WTC11 (cell line): Measurements from ENCODE around the gene SCGB1D4.

Source experiments
- ATF1 ChIP-seq: sonication (generic); formaldehyde crosslinking; IDR thresholded peaks from 2 replicates; pipeline ENCODE4 v1.8.1; 2023; ENCODE audit warnings: mild to moderate bottlenecking, moderate library complexity, missing genetic modification reagents
- CREM ChIP-seq: sonication (generic); formaldehyde crosslinking; IDR thresholded peaks from 2 replicates; pipeline ENCODE4 v1.8.1; 2022; ENCODE audit warnings: mild to moderate bottlenecking, missing genetic modification reagents, moderate library complexity
- ZNF138 ChIP-seq: sonication (generic); formaldehyde crosslinking; conservative IDR thresholded peaks from 2 replicates; pipeline ENCODE4 v1.8.1; 2022; ENCODE audit warnings: mild to moderate bottlenecking, moderate library complexity, missing genetic modification reagents
- TF ChIP-seq, protein P1 (sequence below): fragments of 200-600 bp; IDR thresholded peaks from 2 replicates; pipeline ENCODE4 v1.8.0; 2022; ENCODE audit warnings: antibody characterized with exemption
- TF ChIP-seq, protein P2 (sequence below): sonication (generic); formaldehyde crosslinking; IDR thresholded peaks from 2 replicates; pipeline ENCODE4 v1.8.1; 2022; ENCODE audit warnings: missing genetic modification reagents, borderline replicate concordance

DNA sequence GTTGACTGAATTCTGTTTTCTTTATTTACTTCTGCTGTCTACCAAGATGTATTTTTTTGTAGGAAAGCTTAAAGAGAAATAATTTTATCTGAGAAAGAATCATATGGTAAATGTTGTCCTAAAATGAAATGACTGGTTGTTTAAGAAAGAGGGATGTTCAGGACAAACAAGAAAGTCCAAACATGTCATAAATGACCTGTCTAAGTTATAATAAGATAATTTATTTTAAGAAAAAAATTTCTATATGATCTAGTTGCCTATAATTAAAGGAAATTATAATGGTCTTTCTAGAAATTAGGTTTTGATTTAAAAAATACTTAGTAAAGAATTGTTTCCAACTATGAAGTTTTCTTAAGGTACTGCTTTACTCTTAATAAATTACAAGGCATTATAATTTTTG lies 18.4 kb downstream of the SCGB1D4 start:
- TF ChIP-seq CREM (no peak), ZNF138 (CRISPR knock-in tag) (no peak), ATF1 (CRISPR knock-in tag) (no peak)
- TF ChIP-seq, protein P1, sequence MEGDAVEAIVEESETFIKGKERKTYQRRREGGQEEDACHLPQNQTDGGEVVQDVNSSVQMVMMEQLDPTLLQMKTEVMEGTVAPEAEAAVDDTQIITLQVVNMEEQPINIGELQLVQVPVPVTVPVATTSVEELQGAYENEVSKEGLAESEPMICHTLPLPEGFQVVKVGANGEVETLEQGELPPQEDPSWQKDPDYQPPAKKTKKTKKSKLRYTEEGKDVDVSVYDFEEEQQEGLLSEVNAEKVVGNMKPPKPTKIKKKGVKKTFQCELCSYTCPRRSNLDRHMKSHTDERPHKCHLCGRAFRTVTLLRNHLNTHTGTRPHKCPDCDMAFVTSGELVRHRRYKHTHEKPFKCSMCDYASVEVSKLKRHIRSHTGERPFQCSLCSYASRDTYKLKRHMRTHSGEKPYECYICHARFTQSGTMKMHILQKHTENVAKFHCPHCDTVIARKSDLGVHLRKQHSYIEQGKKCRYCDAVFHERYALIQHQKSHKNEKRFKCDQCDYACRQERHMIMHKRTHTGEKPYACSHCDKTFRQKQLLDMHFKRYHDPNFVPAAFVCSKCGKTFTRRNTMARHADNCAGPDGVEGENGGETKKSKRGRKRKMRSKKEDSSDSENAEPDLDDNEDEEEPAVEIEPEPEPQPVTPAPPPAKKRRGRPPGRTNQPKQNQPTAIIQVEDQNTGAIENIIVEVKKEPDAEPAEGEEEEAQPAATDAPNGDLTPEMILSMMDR: no peak
- TF ChIP-seq, protein P2, sequence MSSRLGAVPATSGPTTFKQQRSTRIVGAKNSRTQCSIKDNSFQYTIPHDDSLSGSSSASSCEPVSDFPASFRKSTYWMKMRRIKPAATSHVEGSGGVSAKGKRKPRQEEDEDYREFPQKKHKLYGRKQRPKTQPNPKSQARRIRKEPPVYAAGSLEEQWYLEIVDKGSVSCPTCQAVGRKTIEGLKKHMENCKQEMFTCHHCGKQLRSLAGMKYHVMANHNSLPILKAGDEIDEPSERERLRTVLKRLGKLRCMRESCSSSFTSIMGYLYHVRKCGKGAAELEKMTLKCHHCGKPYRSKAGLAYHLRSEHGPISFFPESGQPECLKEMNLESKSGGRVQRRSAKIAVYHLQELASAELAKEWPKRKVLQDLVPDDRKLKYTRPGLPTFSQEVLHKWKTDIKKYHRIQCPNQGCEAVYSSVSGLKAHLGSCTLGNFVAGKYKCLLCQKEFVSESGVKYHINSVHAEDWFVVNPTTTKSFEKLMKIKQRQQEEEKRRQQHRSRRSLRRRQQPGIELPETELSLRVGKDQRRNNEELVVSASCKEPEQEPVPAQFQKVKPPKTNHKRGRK (CRISPR knock-in tag): no peak
